AG08395 (cell line): ENCODE measurements around the gene COBLL1.
"Not testable (repeated sequence)": the region's sequence is repeated elsewhere in the genome, so short reads cannot be mapped to it uniquely, and the experiment has no call there.

Experiments
- DNase-seq: peaks from one replicate; pipeline ENCODE4 v3.0.0; 2012; ENCODE audit warnings: mixed read lengths, low spot score

COBLL1 gene

GRCh38 chr2:164711766-164712138, 129.9 kb downstream of the COBLL1 start:
- DNase-seq: no peak

GRCh38 chr2:164710837-164711765, 130.5 kb downstream of the COBLL1 start:
- DNase-seq: no peak

- DNase-seq: not testable (repeated sequence)
Observed at GRCh38 chr2:164710252-164710836, 131.3 kb downstream of the COBLL1 start.

GRCh38 chr2:164706522-164706921, 135.1 kb downstream of the COBLL1 start:
- DNase-seq: peak; percentile 72

- DNase-seq: no peak
Observed at GRCh38 chr2:164705412-164706167, 136.0 kb downstream of the COBLL1 start.

- DNase-seq: no peak
Observed at GRCh38 chr2:164703915-164704706, 137.5 kb downstream of the COBLL1 start.

DNA sequence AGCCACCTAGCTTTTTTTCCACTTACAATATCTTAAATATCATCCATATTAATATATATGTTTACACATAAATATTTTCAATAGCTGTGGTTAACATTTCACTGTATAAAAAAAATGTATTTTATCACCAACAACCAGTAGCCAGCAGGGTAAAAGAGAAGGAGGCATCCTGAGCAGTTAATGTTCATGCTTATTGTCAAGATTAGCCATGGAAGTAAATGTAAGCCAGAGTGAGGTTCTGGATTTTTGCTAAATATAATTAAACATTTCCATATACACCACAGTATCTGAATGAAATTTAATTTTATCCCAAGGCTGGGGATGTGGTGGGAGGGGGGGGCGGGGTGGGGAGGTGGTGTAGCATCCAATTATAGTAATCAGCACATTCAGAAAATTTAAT, 140.1 kb downstream of the COBLL1 start:
- no peak for DNase-seq

DNA sequence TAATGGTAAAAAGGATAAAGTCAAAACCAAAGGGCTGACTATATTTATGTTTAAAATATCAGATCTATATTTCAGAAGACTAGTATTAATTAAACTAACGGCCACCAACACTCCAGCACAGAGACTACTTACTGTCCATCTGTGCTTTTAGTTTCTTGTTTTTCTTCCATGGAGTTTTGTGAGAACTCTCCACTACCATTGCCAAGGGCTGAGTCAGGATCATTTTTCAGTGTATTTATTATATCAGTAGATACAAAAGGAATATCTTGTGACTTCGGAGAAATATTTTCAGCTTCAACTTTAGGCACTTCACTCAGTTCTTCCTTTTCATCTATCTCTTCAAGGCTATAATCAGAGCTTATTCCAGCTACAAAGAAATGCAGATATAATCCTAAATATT, 141.2 kb downstream of the COBLL1 start:
- no peak for DNase-seq

GRCh38 chr2:164697688-164698461, 143.7 kb downstream of the COBLL1 start:
- DNase-seq: no peak

- DNase-seq: no peak
Observed at GRCh38 chr2:164696634-164697033, 145.0 kb downstream of the COBLL1 start.

DNA sequence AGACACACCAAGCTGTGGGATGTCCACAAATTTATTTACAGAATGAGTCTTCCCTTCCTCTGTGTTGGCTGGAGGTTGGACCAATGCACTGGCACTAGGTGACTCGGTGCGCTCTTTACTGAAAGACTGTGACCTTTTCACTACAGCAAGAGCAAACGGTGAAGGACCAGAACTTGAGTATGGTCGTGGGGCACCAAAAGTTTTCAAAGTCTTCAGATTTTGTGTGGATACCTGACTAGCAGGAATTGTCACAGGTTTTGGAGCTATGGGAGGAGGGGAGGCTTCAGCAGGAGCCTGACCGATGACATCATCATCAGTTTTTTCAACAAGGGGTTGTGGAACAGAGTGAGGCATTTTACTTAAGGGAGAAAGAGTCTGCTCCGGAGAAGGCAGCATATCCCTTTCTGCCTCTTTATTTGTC, 147.3 kb downstream of the COBLL1 start:
- no peak for DNase-seq

DNA sequence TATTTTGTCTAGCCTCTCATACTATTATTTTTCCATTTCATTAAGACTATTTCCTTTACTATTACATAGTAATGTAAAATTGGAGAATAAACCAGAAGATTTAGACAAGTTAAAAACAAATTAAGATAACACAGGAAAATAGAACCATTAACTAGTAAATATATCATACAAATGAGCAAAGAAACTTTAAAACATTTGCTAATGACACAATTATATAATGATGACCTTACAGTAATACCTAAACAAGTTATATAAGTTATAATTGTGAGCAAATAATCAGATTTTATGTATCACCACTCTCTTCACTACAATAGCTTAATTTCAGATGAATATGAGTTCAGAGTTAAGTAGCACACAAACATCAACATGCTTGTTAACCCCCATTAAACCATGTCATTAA, 147.8 kb downstream of the COBLL1 start:
- no peak for DNase-seq

DNA sequence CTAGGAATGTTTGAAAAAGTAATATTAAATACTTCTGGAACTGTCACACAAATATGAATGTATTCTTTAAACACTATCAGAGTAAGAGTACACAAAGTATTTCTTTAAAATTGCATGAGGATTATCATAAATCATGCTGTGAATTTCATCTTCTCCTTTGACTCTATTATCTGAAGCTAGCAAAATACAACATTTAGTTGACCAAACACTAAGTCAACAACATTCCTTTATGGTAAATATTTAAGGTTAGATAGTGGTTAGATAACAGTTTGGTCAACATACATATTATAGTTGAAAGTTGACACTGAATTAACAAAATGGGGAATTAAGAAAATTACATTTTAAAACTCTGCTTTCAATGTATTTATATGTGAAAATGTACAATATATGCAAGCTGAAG, 148.2 kb downstream of the COBLL1 start:
- no peak for DNase-seq

DNA sequence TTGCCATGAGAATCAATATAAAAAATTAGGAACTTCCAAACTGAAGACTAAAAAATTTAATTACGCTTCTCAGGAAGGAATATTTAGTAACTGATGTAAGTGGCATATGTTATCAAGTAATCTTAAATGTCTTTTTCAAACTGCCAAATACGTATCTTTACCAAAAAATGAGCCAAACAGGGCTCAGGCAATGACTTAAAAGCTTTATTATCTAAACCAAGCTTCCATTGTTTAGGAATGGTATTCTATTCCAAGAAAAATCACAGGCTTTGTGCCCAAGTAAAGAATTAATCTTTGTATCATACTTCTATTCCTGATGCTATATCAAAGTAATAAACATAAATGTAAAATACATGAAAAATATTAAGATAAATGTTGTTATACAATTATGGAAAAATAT, 148.7 kb downstream of the COBLL1 start:
- DNase-seq: no peak

- peak; percentile 51 for DNase-seq
Observed at GRCh38 chr2:164692114-164692513, 149.5 kb downstream of the COBLL1 start.

DNA sequence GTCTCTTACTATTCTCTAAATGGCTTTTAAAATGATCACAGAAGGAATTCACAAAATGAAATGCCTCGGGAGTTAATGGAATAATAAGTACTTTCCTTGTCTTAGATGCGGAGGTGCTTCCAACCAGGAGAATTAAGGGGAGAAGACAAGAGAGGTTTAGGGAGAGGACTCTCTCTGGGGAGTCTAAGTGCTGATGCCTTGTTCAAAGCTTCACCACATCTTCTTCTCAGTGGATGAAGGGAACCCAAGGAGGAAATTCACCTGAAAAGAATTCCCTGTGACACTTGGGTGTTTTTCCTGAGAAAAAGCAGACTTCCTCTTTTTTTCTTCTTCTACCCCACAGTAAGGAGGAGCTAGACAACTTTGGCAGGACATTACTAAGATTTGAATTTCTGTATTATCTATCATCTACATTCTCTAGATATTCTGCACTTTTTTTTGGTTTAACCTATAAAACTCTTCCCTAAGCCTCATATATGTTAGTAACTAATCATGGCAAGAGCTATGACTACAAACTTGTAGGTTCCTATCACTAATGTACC, 150.2 kb downstream of the COBLL1 start:
- no peak for DNase-seq

GRCh38 chr2:164690361-164690760, 151.3 kb downstream of the COBLL1 start:
- no peak for DNase-seq

GRCh38 chr2:164688896-164689419, 152.7 kb downstream of the COBLL1 start:
- no peak for DNase-seq

- no peak for DNase-seq
Observed at GRCh38 chr2:164681009-164681408, 160.6 kb downstream of the COBLL1 start.

DNA sequence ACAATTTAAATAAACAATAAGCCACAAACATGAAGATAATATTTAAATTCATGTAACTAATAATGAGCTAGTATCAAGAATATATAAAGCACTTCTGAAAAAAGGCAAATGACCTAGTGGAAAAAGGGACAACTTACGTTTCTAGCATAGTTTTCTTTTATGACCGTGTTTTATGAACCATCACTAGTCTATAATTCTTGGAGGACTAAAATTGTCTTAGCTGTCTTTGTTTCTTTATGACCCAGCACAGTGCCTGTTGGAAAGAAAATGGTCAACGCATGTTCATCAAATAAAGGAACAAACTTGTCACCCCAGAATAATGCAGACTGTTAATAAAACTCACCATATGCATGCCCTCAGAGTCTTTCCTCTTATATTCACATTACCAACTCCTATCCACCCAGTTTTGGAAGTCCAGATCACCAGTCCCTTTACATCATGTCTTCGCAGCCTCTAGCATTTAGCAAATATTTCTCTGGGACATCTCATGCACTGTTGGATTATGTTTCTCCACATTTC, 162.9 kb downstream of the COBLL1 start:
- DNase-seq: no peak
